Measurements from ENCODE around the gene SNAPC4. TPM values are rescaled to one million over a fixed set of nuclear protein-coding genes. Genes with fewer than 3 reads are reported as not detected.

SNAPC4 gene
- total RNA-seq, 1 donor from 2014 or later = 15.7 TPM

DNA sequence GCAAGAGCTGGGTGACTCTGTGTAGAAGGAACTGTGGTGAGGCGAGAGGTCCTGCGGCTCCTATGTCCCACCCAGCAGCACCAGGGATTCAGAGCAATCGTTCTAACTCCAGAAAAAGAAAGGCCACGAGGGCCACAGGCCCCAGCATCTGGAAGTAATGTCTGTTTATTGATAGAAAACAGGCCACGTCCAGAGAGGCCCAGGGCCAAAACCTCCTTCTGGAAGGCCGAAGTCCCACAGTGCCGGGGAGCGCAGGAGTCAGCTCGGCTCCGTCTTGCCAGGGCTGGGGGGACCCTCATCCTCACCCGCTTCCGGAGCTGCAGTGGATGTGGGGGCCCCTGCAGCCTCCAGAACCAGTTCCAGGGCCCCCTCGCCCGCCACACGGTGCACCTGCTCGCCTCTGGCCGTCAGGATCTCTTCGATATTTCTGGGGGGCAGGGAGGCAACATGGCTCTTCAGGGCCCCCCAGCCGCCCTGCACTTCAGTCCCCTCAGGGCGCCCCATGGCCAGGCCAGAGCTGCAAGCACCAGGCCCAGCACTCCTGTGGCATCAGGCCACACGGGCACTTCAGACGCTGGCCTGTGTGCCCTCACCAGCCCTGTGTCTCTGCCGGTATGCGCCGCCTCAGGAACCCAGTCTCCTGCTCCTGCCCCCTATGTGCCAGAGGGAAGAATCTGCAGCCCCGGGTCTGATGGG, 38.1 kb downstream of the SNAPC4 start:
- Mint-ChIP-seq H3K27ac (no peak overlapping the region), H3K27me3 (no peaks in the 10 kb centered on the region), H3K36me3 (no peaks in the 10 kb centered on the region), H3K4me1 (ENCODE audit: unreplicated experiment) (peaks cover 6% of the 10 kb centered on the region), H3K4me3 (no peak overlapping the region), H3K9me3 (no peaks in the 10 kb centered on the region)
- DNase-seq (ENCODE audit: extremely low spot score, unreplicated experiment) = no peak
- TF ChIP-seq, protein P1, sequence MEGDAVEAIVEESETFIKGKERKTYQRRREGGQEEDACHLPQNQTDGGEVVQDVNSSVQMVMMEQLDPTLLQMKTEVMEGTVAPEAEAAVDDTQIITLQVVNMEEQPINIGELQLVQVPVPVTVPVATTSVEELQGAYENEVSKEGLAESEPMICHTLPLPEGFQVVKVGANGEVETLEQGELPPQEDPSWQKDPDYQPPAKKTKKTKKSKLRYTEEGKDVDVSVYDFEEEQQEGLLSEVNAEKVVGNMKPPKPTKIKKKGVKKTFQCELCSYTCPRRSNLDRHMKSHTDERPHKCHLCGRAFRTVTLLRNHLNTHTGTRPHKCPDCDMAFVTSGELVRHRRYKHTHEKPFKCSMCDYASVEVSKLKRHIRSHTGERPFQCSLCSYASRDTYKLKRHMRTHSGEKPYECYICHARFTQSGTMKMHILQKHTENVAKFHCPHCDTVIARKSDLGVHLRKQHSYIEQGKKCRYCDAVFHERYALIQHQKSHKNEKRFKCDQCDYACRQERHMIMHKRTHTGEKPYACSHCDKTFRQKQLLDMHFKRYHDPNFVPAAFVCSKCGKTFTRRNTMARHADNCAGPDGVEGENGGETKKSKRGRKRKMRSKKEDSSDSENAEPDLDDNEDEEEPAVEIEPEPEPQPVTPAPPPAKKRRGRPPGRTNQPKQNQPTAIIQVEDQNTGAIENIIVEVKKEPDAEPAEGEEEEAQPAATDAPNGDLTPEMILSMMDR (conservative IDR thresholded peaks at IDR 0.05) = no peak

DNA sequence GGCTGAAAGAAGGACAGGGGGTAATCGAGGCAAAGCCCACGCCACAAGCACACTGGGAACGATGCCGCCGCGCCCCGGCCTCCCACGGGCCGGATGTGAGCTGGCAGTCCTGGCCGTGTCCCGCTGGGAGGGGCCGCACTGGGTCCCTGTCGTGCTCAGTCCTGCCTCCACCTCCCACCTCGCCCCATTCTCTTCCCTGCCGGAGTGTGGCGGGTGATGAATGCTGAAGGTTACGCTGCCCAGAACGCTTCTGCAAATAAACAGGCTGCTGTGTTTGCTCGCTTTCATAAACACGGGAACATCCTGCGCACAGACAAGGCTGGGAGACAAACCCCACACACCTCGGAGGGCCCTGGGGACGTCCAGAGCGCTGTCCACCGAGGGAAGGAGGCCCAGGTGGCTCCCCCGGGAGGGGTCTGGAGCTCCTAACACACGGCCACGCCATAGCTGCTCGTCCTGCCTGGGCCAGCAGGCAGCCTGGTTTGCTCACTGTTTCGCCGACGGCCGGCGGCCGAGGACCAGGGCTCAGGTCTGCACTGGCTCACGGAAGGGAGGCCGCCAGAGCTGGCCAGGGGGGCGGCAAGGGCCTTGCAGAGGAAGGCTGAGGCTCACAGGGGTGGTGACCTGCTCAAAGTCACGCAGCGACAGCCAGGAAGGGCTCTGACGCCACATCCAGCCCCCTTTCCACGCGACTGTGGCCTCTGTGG, 38.8 kb downstream of the SNAPC4 start:
- Mint-ChIP-seq H3K4me1 (ENCODE audit: unreplicated experiment) (peaks cover 6% of the 10 kb centered on the region), H3K27me3 (no peaks in the 10 kb centered on the region), H3K36me3 (no peaks in the 10 kb centered on the region), H3K4me3 (no peak overlapping the region), H3K27ac (no peak overlapping the region), H3K9me3 (no peaks in the 10 kb centered on the region)
- TF ChIP-seq, protein P1 (conservative IDR thresholded peaks at IDR 0.05) = no peak
- no peak for DNase-seq (ENCODE audit: extremely low spot score, unreplicated experiment)

DNA sequence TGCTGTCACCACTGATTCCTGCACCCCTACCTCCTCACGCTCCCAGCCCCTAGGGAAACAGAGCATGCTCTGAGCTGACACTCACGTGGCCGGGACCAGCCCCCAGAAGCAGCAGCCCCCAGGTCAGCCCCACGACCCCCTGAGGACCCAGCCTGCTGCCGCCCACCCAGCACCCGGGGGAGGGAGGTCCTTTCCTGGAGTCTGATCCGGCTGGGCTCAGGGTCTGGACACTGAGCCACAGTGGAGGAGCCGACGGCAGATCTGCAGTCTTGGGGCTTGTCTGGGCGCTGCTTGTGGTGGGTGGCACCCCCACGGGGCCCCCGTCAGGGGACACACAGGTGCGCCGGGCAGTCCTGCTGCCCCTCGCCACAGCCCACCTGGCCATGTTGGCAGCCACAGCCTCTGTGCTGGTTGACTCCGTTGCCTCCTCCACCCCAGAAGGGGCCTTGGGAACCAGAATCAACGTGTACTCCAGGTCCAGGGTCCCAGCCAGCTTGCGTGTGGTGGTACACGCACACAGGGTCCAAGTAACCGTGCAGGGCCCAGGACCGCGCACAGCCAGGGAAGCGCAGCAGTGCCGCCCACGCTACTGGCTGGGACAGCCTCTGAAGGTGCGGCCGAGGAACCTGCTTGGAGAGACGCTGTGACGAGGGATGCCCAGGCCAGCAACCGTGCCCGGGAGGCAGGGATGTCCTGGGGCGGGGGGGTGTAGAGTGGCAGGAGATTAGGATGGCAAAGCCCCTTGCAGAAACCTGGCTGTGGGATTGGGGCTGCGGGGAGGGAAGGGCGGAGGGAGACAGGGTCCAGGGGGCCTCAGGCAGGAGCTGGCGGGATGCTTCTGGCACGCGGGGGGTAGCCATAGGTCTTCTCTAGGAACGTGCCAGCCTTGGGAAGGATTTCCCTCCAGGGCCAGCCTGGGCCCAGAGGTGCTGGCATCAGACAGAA, 39.9 kb downstream of the SNAPC4 start:
- Mint-ChIP-seq H3K4me1 (ENCODE audit: unreplicated experiment) (peaks cover 6% of the 10 kb centered on the region), H3K9me3 (no peaks in the 10 kb centered on the region), H3K36me3 (no peaks in the 10 kb centered on the region), H3K27me3 (no peaks in the 10 kb centered on the region), H3K27ac (no peak overlapping the region), H3K4me3 (no peak overlapping the region)
- no peak for DNase-seq (ENCODE audit: extremely low spot score, unreplicated experiment)
- TF ChIP-seq, protein P1 (conservative IDR thresholded peaks at IDR 0.05) = no peak

DNA sequence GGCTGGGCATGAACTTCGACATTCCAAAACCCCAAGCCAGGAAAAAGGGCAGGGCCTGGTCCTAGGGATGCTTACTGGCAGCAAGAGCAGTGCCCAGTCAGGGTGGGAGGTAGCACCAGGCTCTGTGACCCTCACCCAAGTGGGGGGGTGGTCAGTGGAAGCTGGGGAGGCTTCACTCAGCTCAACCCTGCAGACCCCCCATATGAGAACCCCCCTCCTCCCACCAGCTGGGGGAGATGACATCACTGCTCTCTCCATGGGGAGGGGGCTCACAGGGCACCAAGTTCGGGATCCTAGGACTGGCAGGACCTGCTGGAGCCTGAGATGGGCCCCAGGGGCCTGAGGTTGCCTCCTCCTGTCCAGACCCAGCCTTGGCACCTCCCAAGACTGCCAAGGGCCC, 41.1 kb downstream of the SNAPC4 start:
- H3K36me3 Mint-ChIP-seq = no peaks in the 10 kb centered on the region

DNA sequence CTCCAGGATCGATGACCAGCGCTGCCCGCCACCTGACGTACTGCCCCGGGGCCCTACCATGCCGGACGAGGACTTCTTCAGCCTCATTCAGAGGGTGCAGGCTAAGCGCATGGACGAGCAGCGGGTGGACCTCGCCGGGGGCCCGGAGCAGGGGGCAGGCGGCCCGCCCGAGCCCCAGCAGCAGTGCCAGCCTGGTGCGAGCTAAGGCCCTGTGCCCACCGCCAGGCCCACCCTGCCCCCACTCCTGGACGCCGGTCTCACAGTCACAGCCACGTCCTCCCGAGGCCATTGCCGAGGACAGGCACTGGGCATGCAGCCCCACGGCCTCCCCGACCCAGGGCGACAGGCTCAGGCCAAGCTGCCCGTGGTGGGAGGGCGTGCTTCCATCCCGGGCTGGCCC, 42.0 kb downstream of the SNAPC4 start:
- DNase-seq (ENCODE audit: extremely low spot score, unreplicated experiment) = no peak
- Mint-ChIP-seq H3K27ac (no peak overlapping the region), H3K4me3 (no peak overlapping the region), H3K9me3 (no peaks in the 10 kb centered on the region), H3K36me3 (no peaks in the 10 kb centered on the region), H3K27me3 (no peaks in the 10 kb centered on the region), H3K4me1 (ENCODE audit: unreplicated experiment) (peaks cover 6% of the 10 kb centered on the region)
- TF ChIP-seq, protein P1 (conservative IDR thresholded peaks at IDR 0.05) = no peak

More for the DNA sequence above, 41.1 kb downstream of the SNAPC4 start:
- DNase-seq (ENCODE audit: extremely low spot score, unreplicated experiment) = no peak
- no peak overlapping the region for H3K27ac Mint-ChIP-seq
- H3K27me3 Mint-ChIP-seq = no peaks in the 10 kb centered on the region
- no peak overlapping the region for H3K4me3 Mint-ChIP-seq
- H3K9me3 Mint-ChIP-seq = no peaks in the 10 kb centered on the region
- TF ChIP-seq, protein P1 (conservative IDR thresholded peaks at IDR 0.05) = no peak
- H3K4me1 Mint-ChIP-seq (ENCODE audit: unreplicated experiment) = peaks cover 6% of the 10 kb centered on the region
